Measurements from ENCODE around the gene IL1A. TPM values are rescaled to one million over a fixed set of nuclear protein-coding genes. Genes with fewer than 3 reads are reported as not detected.

IL1A gene
- total RNA-seq, 1 experiment from 2014 or later: 6.3 TPM

- Histone ChIP-seq H3K36me3 (ENCODE audit: insufficient read depth, low read length, poor library complexity, severe bottlenecking) (no peaks in the 10 kb centered on the region), H3K9me3 (ENCODE audit: low read depth, low read length, poor library complexity, severe bottlenecking) (no peaks in the 10 kb centered on the region), H3K27ac (ENCODE audit: low read depth, low read length, poor library complexity, severe bottlenecking) (no peak overlapping the region), H3K4me3 (ENCODE audit: low read depth, low read length, poor library complexity, severe bottlenecking) (no peak overlapping the region), H3K27me3 (replicated peaks; ENCODE audit: insufficient read depth, low read depth, low read length, poor library complexity) (no peaks in the 10 kb centered on the region), H3K4me1 (ENCODE audit: insufficient read depth, low read length, poor library complexity, severe bottlenecking) (peaks cover 4% of the 10 kb centered on the region)
- no peak for DNase-seq (ENCODE audit: low spot score)
- POLR2A ChIA-PET (ENCODE audit: low non-redundant PET): no interaction called here
- intact Hi-C loops (cut with micrococcal nuclease; ENCODE audit: unreplicated experiment): no loop called here
- no TSS peak for BruUV-seq (replicated peaks)
- CTCF ChIA-PET: interaction anchor here (0.6 kb wide), 1 partner anchor 23 kb away, joined by 4 read pairs; no protein-coding TSS in a partner anchor
- TF ChIP-seq CTCF (conservative IDR thresholded peaks at IDR 0.05; ENCODE audit: low read depth, low read length) (no peak), EZH2 (IDR thresholded peaks at IDR 0.05; ENCODE audit: borderline replicate concordance, low read depth, low read length, poor library complexity, severe bottlenecking) (no peak)
These were observed 6.0 kb upstream of the IL1A start for GRCh38 chr2:112790305-112790704.

GRCh38 chr2:112789186-112789585 lies 4.9 kb upstream of the IL1A start:
- intact Hi-C loops (cut with micrococcal nuclease; ENCODE audit: unreplicated experiment): no loop called here
- H3K4me3 ChIP-seq (ENCODE audit: low read depth, low read length, poor library complexity, severe bottlenecking): no peak overlapping the region
- H3K27ac ChIP-seq (ENCODE audit: low read depth, low read length, poor library complexity, severe bottlenecking): no peak overlapping the region
- no peaks in the 10 kb centered on the region for H3K27me3 ChIP-seq (replicated peaks; ENCODE audit: insufficient read depth, low read depth, low read length, poor library complexity)
- CTCF ChIA-PET: no interaction called here
- peaks cover 8% of the 10 kb centered on the region for H3K4me1 ChIP-seq (ENCODE audit: insufficient read depth, low read length, poor library complexity, severe bottlenecking)
- TF ChIP-seq EZH2 (IDR thresholded peaks at IDR 0.05; ENCODE audit: borderline replicate concordance, low read depth, low read length, poor library complexity, severe bottlenecking) (no peak), CTCF (conservative IDR thresholded peaks at IDR 0.05; ENCODE audit: low read depth, low read length) (no peak)
- POLR2A ChIA-PET (ENCODE audit: low non-redundant PET): no interaction called here
- no peaks in the 10 kb centered on the region for H3K9me3 ChIP-seq (ENCODE audit: low read depth, low read length, poor library complexity, severe bottlenecking)
- no peaks in the 10 kb centered on the region for H3K36me3 ChIP-seq (ENCODE audit: insufficient read depth, low read length, poor library complexity, severe bottlenecking)
- BruUV-seq (replicated peaks): no TSS peak
- DNase-seq (ENCODE audit: low spot score): no peak

- no peaks in the 10 kb centered on the region for H3K36me3 ChIP-seq (ENCODE audit: insufficient read depth, low read length, poor library complexity, severe bottlenecking)
- ChIA-PET POLR2A (ENCODE audit: low non-redundant PET) (no interaction called here), CTCF (no interaction called here)
- intact Hi-C loops (cut with micrococcal nuclease; ENCODE audit: unreplicated experiment): no loop called here
- no TSS peak for BruUV-seq (replicated peaks)
- peaks cover 10% of the 10 kb centered on the region for H3K4me1 ChIP-seq (ENCODE audit: insufficient read depth, low read length, poor library complexity, severe bottlenecking)
- H3K9me3 ChIP-seq (ENCODE audit: low read depth, low read length, poor library complexity, severe bottlenecking): no peaks in the 10 kb centered on the region
- H3K27me3 ChIP-seq (replicated peaks; ENCODE audit: insufficient read depth, low read depth, low read length, poor library complexity): no peaks in the 10 kb centered on the region
- TF ChIP-seq CTCF (conservative IDR thresholded peaks at IDR 0.05; ENCODE audit: low read depth, low read length) (no peak), EZH2 (IDR thresholded peaks at IDR 0.05; ENCODE audit: borderline replicate concordance, low read depth, low read length, poor library complexity, severe bottlenecking) (no peak)
- H3K4me3 ChIP-seq (ENCODE audit: low read depth, low read length, poor library complexity, severe bottlenecking): no peak overlapping the region
- no peak for DNase-seq (ENCODE audit: low spot score)
- H3K27ac ChIP-seq (ENCODE audit: low read depth, low read length, poor library complexity, severe bottlenecking): no peak overlapping the region
These were observed 4.4 kb upstream of the IL1A start for GRCh38 chr2:112788653-112789052.
